Embryonic facial prominence (tissue), 1 donor: ENCODE results near the gene HDAC10.

Experiments used
- DNase-seq: peaks from one replicate; pipeline ENCODE4 v3.0.0-alpha.2; 2016; ENCODE audit errors: extremely low spot score

The HDAC10 gene

GRCh38 chr22:50250555-50251476 lies at the start of gene HDAC10:
Gene HDAC10, minus strand, starts transcription at chr22:50251265. Its CDS starts 233 bp downstream, at chr22:50251032.
- no peak for DNase-seq

GRCh38 chr22:50300620-50301257 lies 49.7 kb upstream of the HDAC10 start:
- DNase-seq, result no peak

GRCh38 chr22:50299785-50300619 lies 48.9 kb upstream of the HDAC10 start:
- no peak for DNase-seq

GRCh38 chr22:50298937-50299784 lies 48.1 kb upstream of the HDAC10 start:
- no peak for DNase-seq

- no peak for DNase-seq
These were observed 47.2 kb upstream of the HDAC10 start for GRCh38 chr22:50298266-50298637.

GRCh38 chr22:50297510-50298265 lies 46.6 kb upstream of the HDAC10 start:
- no peak for DNase-seq

GRCh38 chr22:50296658-50297490 lies 45.8 kb upstream of the HDAC10 start:
- no peak for DNase-seq

GRCh38 chr22:50294319-50294656 lies 43.2 kb upstream of the HDAC10 start:
- no peak for DNase-seq

GRCh38 chr22:50293441-50294318 lies 42.6 kb upstream of the HDAC10 start:
- DNase-seq, result no peak

- DNase-seq, result no peak
These were observed 41.8 kb upstream of the HDAC10 start for GRCh38 chr22:50292643-50293440.

GRCh38 chr22:50289942-50290630 lies 39.0 kb upstream of the HDAC10 start:
- no peak for DNase-seq

GRCh38 chr22:50289151-50289941 lies 38.3 kb upstream of the HDAC10 start:
- no peak for DNase-seq

GRCh38 chr22:50287731-50288130 lies 36.7 kb upstream of the HDAC10 start:
- no peak for DNase-seq

- no peak for DNase-seq
These were observed 35.7 kb upstream of the HDAC10 start for GRCh38 chr22:50286701-50287318.

- no peak for DNase-seq
These were observed 35.2 kb upstream of the HDAC10 start for GRCh38 chr22:50286275-50286674.
